AG04450 (cell line): ENCODE measurements around the gene ARFIP1. TPM values are rescaled to one million over a fixed set of nuclear protein-coding genes. Genes with fewer than 3 reads are reported as not detected.

Source experiments
- CTCF ChIA-PET: fragments of 300-600, 350-600 bp; formaldehyde crosslinking; extraction: SDS; loops from one replicate; lab custom pipeline; 2022; ENCODE audit warnings: antibody characterized with exemption, inconsistent platforms; lab: Charles Lee
- POLR2A ChIA-PET: fragments of 350-600 bp; formaldehyde crosslinking; extraction: SDS; loops from one replicate; lab custom pipeline; 2021; ENCODE audit warnings: antibody characterized with exemption, inconsistent platforms; lab: Yijun Ruan, JAX
- DNase-seq: peaks from one replicate; pipeline ENCODE4 v3.0.0-alpha.2; 2011; ENCODE audit warnings: low read depth, low spot score
- H3K27ac ChIP-seq: one replicate; pipeline ENCODE4 v1.5.1; 2012; ENCODE audit warnings: low read depth, low read length, control low read depth
- H3K27me3 ChIP-seq: one replicate; pipeline ENCODE4 v1.6.0; 2012; ENCODE audit warnings: low read length; ENCODE audit not compliant: control insufficient read depth, insufficient read depth
- H3K4me3 ChIP-seq: 2 replicates; pipeline ENCODE4 v1.5.1; 2011; ENCODE audit warnings: mild to moderate bottlenecking, low read depth, low read length, control low read depth
- H3K9me3 ChIP-seq: 2 replicates; pipeline ENCODE4 v1.5.1; 2012; ENCODE audit warnings: low read length; ENCODE audit not compliant: control insufficient read depth, insufficient read depth
- CTCF ChIP-seq: IDR thresholded peaks from 2 replicates; pipeline ENCODE4 v1.5.1; 2011; ENCODE audit warnings: low read depth, low read length, control low read depth, inconsistent platforms
- polyA plus RNA-seq: library from polyadenylated mRNA; depleted of rRNA; stranded (reverse); fragments of >200 nt; gene quantifications from 2 replicates; pipeline ENCODE4 v1.2.3, GENCODE V29; 2011

The ARFIP1 gene
- polyA plus RNA-seq, 1 experiment = 42.0 TPM

- DNase-seq = no peak
- Histone ChIP-seq H3K27me3 (no peaks in the 10 kb centered on the region), H3K27ac (no peak overlapping the region), H3K9me3 (no peaks in the 10 kb centered on the region), H3K4me3 (no peak overlapping the region)
- ChIA-PET POLR2A (no interaction called here), CTCF (no interaction called here)
- no peak for TF ChIP-seq CTCF
Observed at GRCh38 chr4:152803541-152803940, 23.8 kb downstream of the ARFIP1 start.

- POLR2A ChIA-PET = no interaction called here
- Histone ChIP-seq H3K4me3 (no peak overlapping the region), H3K9me3 (no peaks in the 10 kb centered on the region), H3K27ac (no peak overlapping the region), H3K27me3 (no peaks in the 10 kb centered on the region)
- CTCF ChIA-PET = interaction anchor here (1.2 kb wide), 1 partner anchor 22 kb away, joined by 3 read pairs; no protein-coding TSS in a partner anchor
- no peak for DNase-seq
- no peak for TF ChIP-seq CTCF
Observed at GRCh38 chr4:152805071-152805650, 25.4 kb downstream of the ARFIP1 start.

GRCh38 chr4:152805818-152806217 is 26.1 kb downstream of the ARFIP1 start:
- no peaks in the 10 kb centered on the region for H3K9me3 ChIP-seq
- no peak for DNase-seq
- no peak overlapping the region for H3K4me3 ChIP-seq
- POLR2A ChIA-PET = no interaction called here
- no peak for TF ChIP-seq CTCF
- no peak overlapping the region for H3K27ac ChIP-seq
- CTCF ChIA-PET = interaction anchor here (1.2 kb wide), 2 partner anchors 23 to 71 kb away, joined by 3 read pairs; no protein-coding TSS in a partner anchor
- no peaks in the 10 kb centered on the region for H3K27me3 ChIP-seq

GRCh38 chr4:152806501-152807125 is 26.9 kb downstream of the ARFIP1 start:
- H3K27me3 ChIP-seq = no peaks in the 10 kb centered on the region
- no peak for TF ChIP-seq CTCF
- no peaks in the 10 kb centered on the region for H3K9me3 ChIP-seq
- ChIA-PET CTCF (interaction anchor here (1.2 kb wide), 2 partner anchors 23 to 71 kb away, joined by 3 read pairs; no protein-coding TSS in a partner anchor), POLR2A (no interaction called here)
- no peak overlapping the region for H3K27ac ChIP-seq
- no peak for DNase-seq
- H3K4me3 ChIP-seq = no peak overlapping the region

GRCh38 chr4:152807294-152807829 is 27.6 kb downstream of the ARFIP1 start:
- no peak for TF ChIP-seq CTCF
- no peak overlapping the region for H3K4me3 ChIP-seq
- ChIA-PET CTCF (no interaction called here), POLR2A (no interaction called here)
- DNase-seq = no peak
- no peak overlapping the region for H3K27ac ChIP-seq
- H3K27me3 ChIP-seq = no peaks in the 10 kb centered on the region
- H3K9me3 ChIP-seq = no peaks in the 10 kb centered on the region
